Trophoblast cell (in vitro differentiated cells and primary cell): Measurements from ENCODE around the gene CTRB1.
"Not testable (repeated sequence)": the region's sequence is repeated elsewhere in the genome, so short reads cannot be mapped to it uniquely, and the experiment has no call there.

Experiments
- DNase-seq, 2 donors: peaks; one replicate each; pipeline ENCODE4 v3.0.0-alpha.2; 2016
- H2AFZ ChIP-seq: 2 replicates; pipeline ENCODE4 v1.6.1; 2013; ENCODE audit warnings: low read length, moderate library complexity, mild to moderate bottlenecking; ENCODE audit not compliant: insufficient read depth, poor library complexity
- H2AK5ac ChIP-seq: 2 replicates; pipeline ENCODE4 v1.6.1; 2013; ENCODE audit warnings: mild to moderate bottlenecking, low read length
- H2BK120ac ChIP-seq: 2 replicates; pipeline ENCODE4 v1.6.1; 2013; ENCODE audit warnings: low read length, mild to moderate bottlenecking, moderate library complexity; ENCODE audit not compliant: insufficient read depth, poor library complexity
- H2BK12ac ChIP-seq: 2 replicates; pipeline ENCODE4 v1.6.1; 2013; ENCODE audit warnings: mild to moderate bottlenecking, low read length, moderate library complexity
- H2BK5ac ChIP-seq: 2 replicates; pipeline ENCODE4 v1.6.1; 2013; ENCODE audit warnings: low read length, low read depth, moderate library complexity, mild to moderate bottlenecking; ENCODE audit not compliant: poor library complexity
- H3K14ac ChIP-seq: 2 replicates; pipeline ENCODE4 v1.6.1; 2013; ENCODE audit warnings: mild to moderate bottlenecking, low read length
- H3K18ac ChIP-seq: 2 replicates; pipeline ENCODE4 v1.6.1; 2013; ENCODE audit warnings: mild to moderate bottlenecking, low read length
- H3K23ac ChIP-seq: 2 replicates; pipeline ENCODE4 v1.6.1; 2013; ENCODE audit warnings: low read length
- H3K27ac ChIP-seq: 2 replicates; pipeline ENCODE4 v1.5.1; 2013; ENCODE audit warnings: low read depth, mild to moderate bottlenecking, inconsistent platforms, low read length, moderate library complexity
- H3K27me3 ChIP-seq: 2 replicates; pipeline ENCODE4 v1.6.1; 2013; ENCODE audit warnings: inconsistent platforms, mild to moderate bottlenecking, low read length, moderate library complexity; ENCODE audit not compliant: insufficient read depth
- H3K36me3 ChIP-seq, 2 experiments: 1 replicate in 1 of 2; 2 replicates in 1 of 2; pipeline ENCODE4 v1.6.1; 2013; ENCODE audit warnings: low read length in 2 of 2, mild to moderate bottlenecking in 2 of 2, moderate library complexity in 1 of 2; ENCODE audit not compliant: insufficient read depth in 2 of 2, control insufficient read depth in 1 of 2
- H3K4ac ChIP-seq: 2 replicates; pipeline ENCODE4 v1.6.1; 2013; ENCODE audit warnings: low read depth, mild to moderate bottlenecking, low read length, moderate library complexity
- H3K4me1 ChIP-seq, 2 experiments: 1 replicate in 1 of 2; 2 replicates in 1 of 2; pipeline ENCODE4 v1.6.1; 2013; ENCODE audit warnings: low read length in 2 of 2, mild to moderate bottlenecking in 2 of 2, moderate library complexity in 1 of 2; ENCODE audit not compliant: insufficient read depth in 2 of 2, control insufficient read depth in 1 of 2
- H3K4me2 ChIP-seq: 2 replicates; pipeline ENCODE4 v1.6.1; 2013; ENCODE audit warnings: inconsistent platforms, mild to moderate bottlenecking, low read length, moderate library complexity
- H3K4me3 ChIP-seq: 2 replicates; pipeline ENCODE4 v1.5.1; 2013; ENCODE audit warnings: mild to moderate bottlenecking, low read depth, low read length, inconsistent platforms
- H3K79me1 ChIP-seq: one replicate; pipeline ENCODE4 v1.6.1; 2013; ENCODE audit warnings: low read length
- H3K79me2 ChIP-seq: 2 replicates; pipeline ENCODE4 v1.6.1; 2013; ENCODE audit warnings: low read length, mild to moderate bottlenecking; ENCODE audit not compliant: control insufficient read depth, insufficient read depth, poor library complexity
- H3K9ac ChIP-seq: 2 replicates; pipeline ENCODE4 v1.6.1; 2013; ENCODE audit warnings: mild to moderate bottlenecking, low read length
- H3K9me3 ChIP-seq: 2 replicates; pipeline ENCODE4 v1.6.1; 2013; ENCODE audit warnings: low read depth, mild to moderate bottlenecking, control low read depth, inconsistent platforms, low read length; ENCODE audit not compliant: insufficient read depth
- H4K12ac ChIP-seq: 2 replicates; pipeline ENCODE4 v1.6.1; 2013; ENCODE audit warnings: low read depth, mild to moderate bottlenecking, low read length, moderate library complexity
- H4K8ac ChIP-seq: 2 replicates; pipeline ENCODE4 v1.6.1; 2013; ENCODE audit warnings: low read depth, mild to moderate bottlenecking, low read length, moderate library complexity
- H4K91ac ChIP-seq: one replicate; pipeline ENCODE4 v1.6.1; 2013; ENCODE audit warnings: low read depth, mild to moderate bottlenecking, low read length, moderate library complexity
- WGBS: extraction: QIAGEN DNeasy Blood & Tissue Kit; methylation state at CpG from one replicate; pipeline ENCODE4 v1.1.7; 2013; ENCODE audit warnings: missing lambda C conversion rate; ENCODE audit not compliant: insufficient read length, insufficient coverage; ENCODE audit errors: extremely low coverage; 5-methylcytosine and 5-hydroxymethylcytosine counted together

Gene CTRB1

GRCh38 chr16:75272097-75272551 lies 53.3 kb downstream of the CTRB1 start:
- H3K36me3 ChIP-seq = no peaks in the 10 kb centered on the region
- H3K23ac ChIP-seq = no peak overlapping the region
- peak overlapping the region; percentile 51 for H2BK12ac ChIP-seq
- peak overlapping the region; percentile 49 for H2BK5ac ChIP-seq
- peak overlapping the region; percentile 71 for H3K27ac ChIP-seq
- peak; percentile 62 to 73 for DNase-seq
- H3K9me3 ChIP-seq = no peaks in the 10 kb centered on the region
- H3K4me3 ChIP-seq = no peak overlapping the region
- no peaks in the 10 kb centered on the region for H3K27me3 ChIP-seq
- peak overlapping the region; percentile 44 for H2BK120ac ChIP-seq
- peak overlapping the region; percentile 65 for H4K91ac ChIP-seq
- H3K4me2 ChIP-seq = peak overlapping the region; percentile 13
- H2AFZ ChIP-seq = no peak overlapping the region
- H3K18ac ChIP-seq = peak overlapping the region; percentile 20
- H3K79me2 ChIP-seq = no peaks in the 10 kb centered on the region
- H2AK5ac ChIP-seq = no peak overlapping the region
- H3K4me1 ChIP-seq = peaks cover 24 to 26% of the 10 kb centered on the region in 2 experiments
- no peak overlapping the region for H4K12ac ChIP-seq
- H3K4ac ChIP-seq = no peak overlapping the region
- peak overlapping the region; percentile 26 for H3K14ac ChIP-seq
- no peak overlapping the region for H3K9ac ChIP-seq
- H3K79me1 ChIP-seq = peaks cover 21% of the 10 kb centered on the region
- WGBS = no CpG with 5 or more reads among the region's 12 CpGs
- H4K8ac ChIP-seq = peak overlapping the region; percentile 14

GRCh38 chr16:75272629-75273028 lies 53.8 kb downstream of the CTRB1 start:
- WGBS = no CpG with 5 or more reads among the region's 10 CpGs
- H4K12ac ChIP-seq = not testable (repeated sequence)

GRCh38 chr16:75273054-75273925 lies 54.5 kb downstream of the CTRB1 start:
- no peak overlapping the region for H3K23ac ChIP-seq
- H3K14ac ChIP-seq = peak overlapping the region; percentile 57
- H3K4me2 ChIP-seq = peak overlapping the region; percentile 33
- no CpG with 5 or more reads among the region's 23 CpGs for WGBS
- H3K9ac ChIP-seq = no peak overlapping the region
- DNase-seq = peak in 1 of 2 donors; percentile 31
- peak overlapping the region; percentile 62 for H2BK120ac ChIP-seq
- H3K79me1 ChIP-seq = peaks cover 18% of the 10 kb centered on the region
- H2AK5ac ChIP-seq = no peak overlapping the region
- no peaks in the 10 kb centered on the region for H3K79me2 ChIP-seq
- H3K9me3 ChIP-seq = no peaks in the 10 kb centered on the region
- H3K4me1 ChIP-seq = peaks cover 16 to 17% of the 10 kb centered on the region in 2 experiments
- peak overlapping the region; percentile 83 for H2BK5ac ChIP-seq
- peak overlapping the region; percentile 4 for H3K4ac ChIP-seq
- H3K27me3 ChIP-seq = no peaks in the 10 kb centered on the region
- H4K8ac ChIP-seq = peak overlapping the region; percentile 37
- H4K12ac ChIP-seq = no peak overlapping the region
- no peak overlapping the region for H2AFZ ChIP-seq
- peak overlapping the region; percentile 25 for H3K18ac ChIP-seq
- H3K36me3 ChIP-seq = no peaks in the 10 kb centered on the region
- peak overlapping the region; percentile 58 for H4K91ac ChIP-seq
- H2BK12ac ChIP-seq = peak overlapping the region; percentile 82
- peak overlapping the region; percentile 71 for H3K27ac ChIP-seq
- no peak overlapping the region for H3K4me3 ChIP-seq

More at GRCh38 chr16:75272629-75273028, 53.8 kb downstream of the CTRB1 start:
- Histone ChIP-seq H3K79me1 (peaks cover 21% of the 10 kb centered on the region), H3K27ac (peak overlapping the region; percentile 71), H3K14ac (peak overlapping the region; percentile 57), H2BK12ac (peak overlapping the region; percentile 51), H3K4me2 (peak overlapping the region; percentile 13), H3K4me1 (peaks cover 23 to 24% of the 10 kb centered on the region in 2 experiments), H2AK5ac (peak overlapping the region; percentile 50), H3K18ac (peak overlapping the region; percentile 25), H4K8ac (peak overlapping the region; percentile 37), H2BK5ac (peak overlapping the region; percentile 49), H2BK120ac (peak overlapping the region; percentile 62), H4K91ac (peak overlapping the region; percentile 65), H3K4ac (peak overlapping the region; percentile 4)
- not testable (repeated sequence) for H3K36me3 ChIP-seq, H3K27me3 ChIP-seq, H3K79me2 ChIP-seq, H3K4me3 ChIP-seq, H3K23ac ChIP-seq, H3K9me3 ChIP-seq, H2AFZ ChIP-seq, DNase-seq, H3K9ac ChIP-seq
